Measurements from ENCODE around the gene HSF4. TPM values are rescaled to one million over a fixed set of nuclear protein-coding genes. Genes with fewer than 3 reads are reported as not detected.

The HSF4 gene
- total RNA-seq, 1 experiment from 2014 or later = 57.1 TPM

GRCh38 chr16:67151431-67152097 is 13.0 kb upstream of the HSF4 start:
- no peak for DNase-seq
- CTCF ChIA-PET = interaction anchor here (0.6 to 1.1 kb wide), 4 partner anchors 9 to 38 kb away, joined by 3 to 4 read pairs (median 3); partner anchors contain the start of gene NOL3
- H3K36me3 Mint-ChIP-seq (ENCODE audit: insufficient read depth, unreplicated experiment) = peaks cover 37% of the 10 kb centered on the region
- H3K27me3 Mint-ChIP-seq (ENCODE audit: unreplicated experiment) = no peaks in the 10 kb centered on the region
- H3K4me3 Mint-ChIP-seq (ENCODE audit: low read depth, unreplicated experiment) = peak overlapping the region; percentile 71
- no peaks in the 10 kb centered on the region for H3K9me3 Mint-ChIP-seq (ENCODE audit: low read depth, unreplicated experiment)
- TF ChIP-seq, protein P1, sequence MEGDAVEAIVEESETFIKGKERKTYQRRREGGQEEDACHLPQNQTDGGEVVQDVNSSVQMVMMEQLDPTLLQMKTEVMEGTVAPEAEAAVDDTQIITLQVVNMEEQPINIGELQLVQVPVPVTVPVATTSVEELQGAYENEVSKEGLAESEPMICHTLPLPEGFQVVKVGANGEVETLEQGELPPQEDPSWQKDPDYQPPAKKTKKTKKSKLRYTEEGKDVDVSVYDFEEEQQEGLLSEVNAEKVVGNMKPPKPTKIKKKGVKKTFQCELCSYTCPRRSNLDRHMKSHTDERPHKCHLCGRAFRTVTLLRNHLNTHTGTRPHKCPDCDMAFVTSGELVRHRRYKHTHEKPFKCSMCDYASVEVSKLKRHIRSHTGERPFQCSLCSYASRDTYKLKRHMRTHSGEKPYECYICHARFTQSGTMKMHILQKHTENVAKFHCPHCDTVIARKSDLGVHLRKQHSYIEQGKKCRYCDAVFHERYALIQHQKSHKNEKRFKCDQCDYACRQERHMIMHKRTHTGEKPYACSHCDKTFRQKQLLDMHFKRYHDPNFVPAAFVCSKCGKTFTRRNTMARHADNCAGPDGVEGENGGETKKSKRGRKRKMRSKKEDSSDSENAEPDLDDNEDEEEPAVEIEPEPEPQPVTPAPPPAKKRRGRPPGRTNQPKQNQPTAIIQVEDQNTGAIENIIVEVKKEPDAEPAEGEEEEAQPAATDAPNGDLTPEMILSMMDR (IDR thresholded peaks at IDR 0.05; ENCODE audit: unreplicated experiment) = no peak
- BruUV-seq (replicated peaks) = no TSS peak
- H3K27ac Mint-ChIP-seq (ENCODE audit: unreplicated experiment) = no peak overlapping the region
- peaks cover 10% of the 10 kb centered on the region for H3K4me1 Mint-ChIP-seq (ENCODE audit: low read depth, unreplicated experiment)
- intact Hi-C loops (cut with micrococcal nuclease; ENCODE audit: unreplicated experiment) = loop anchor here (5.0 to 10.0 kb wide), 2 partner anchors 137 to 174 kb away; no protein-coding TSS in a partner anchor

DNA sequence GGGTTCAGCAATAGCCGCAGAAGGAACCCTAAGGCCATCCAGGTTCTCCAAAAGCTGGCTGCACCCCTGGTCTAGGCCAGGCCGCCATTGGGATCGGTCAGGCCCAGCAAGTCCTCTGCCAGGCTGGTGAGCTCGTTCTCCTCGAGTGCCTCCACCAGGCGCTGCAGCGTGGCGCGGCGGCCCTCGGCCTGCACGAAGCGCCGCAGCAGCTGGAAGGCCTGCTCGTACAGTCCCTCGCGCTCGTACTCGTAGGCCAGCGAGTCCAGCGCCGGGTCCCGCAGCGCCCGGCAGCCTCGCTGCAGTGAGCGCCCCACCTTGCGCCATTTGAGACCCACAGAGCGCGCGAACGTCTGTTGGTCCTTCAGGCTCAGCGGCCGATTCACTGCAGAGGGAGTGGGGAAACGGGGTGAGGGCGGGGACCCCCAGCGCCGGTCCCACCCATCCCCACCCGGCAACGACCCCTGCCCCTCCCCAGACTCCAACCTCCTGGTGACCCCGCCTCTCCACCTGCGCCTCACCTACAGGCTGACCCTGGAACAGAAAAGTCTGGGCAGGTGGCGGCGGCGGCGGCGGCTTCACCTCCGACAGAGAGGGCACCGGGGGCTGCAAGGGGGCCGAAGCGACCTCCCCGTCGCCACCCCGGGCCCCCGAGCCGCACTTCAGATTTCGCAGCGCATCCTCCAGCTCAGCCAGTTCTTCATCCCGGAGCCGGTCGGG is 9.8 kb upstream of the HSF4 start:
- no TSS peak for BruUV-seq (replicated peaks)
- H3K4me3 Mint-ChIP-seq (ENCODE audit: low read depth, unreplicated experiment) = peak overlapping the region; percentile 21
- CTCF ChIA-PET = interaction anchor here (0.6 to 1.3 kb wide), 4 partner anchors 43 to 201 kb away, joined by 3 to 6 read pairs (median 4); no protein-coding TSS in a partner anchor
- no peak for DNase-seq
- H3K9me3 Mint-ChIP-seq (ENCODE audit: low read depth, unreplicated experiment) = no peaks in the 10 kb centered on the region
- peaks cover 29% of the 10 kb centered on the region for H3K4me1 Mint-ChIP-seq (ENCODE audit: low read depth, unreplicated experiment)
- no peaks in the 10 kb centered on the region for H3K27me3 Mint-ChIP-seq (ENCODE audit: unreplicated experiment)
- intact Hi-C loops (cut with micrococcal nuclease; ENCODE audit: unreplicated experiment) = loop anchor here (5.0 to 10.0 kb wide), 2 partner anchors 140 to 177 kb away; no protein-coding TSS in a partner anchor
- TF ChIP-seq, protein P1 (IDR thresholded peaks at IDR 0.05; ENCODE audit: unreplicated experiment) = no peak
- H3K27ac Mint-ChIP-seq (ENCODE audit: unreplicated experiment) = no peak overlapping the region
- peaks cover 51% of the 10 kb centered on the region for H3K36me3 Mint-ChIP-seq (ENCODE audit: insufficient read depth, unreplicated experiment)

DNA sequence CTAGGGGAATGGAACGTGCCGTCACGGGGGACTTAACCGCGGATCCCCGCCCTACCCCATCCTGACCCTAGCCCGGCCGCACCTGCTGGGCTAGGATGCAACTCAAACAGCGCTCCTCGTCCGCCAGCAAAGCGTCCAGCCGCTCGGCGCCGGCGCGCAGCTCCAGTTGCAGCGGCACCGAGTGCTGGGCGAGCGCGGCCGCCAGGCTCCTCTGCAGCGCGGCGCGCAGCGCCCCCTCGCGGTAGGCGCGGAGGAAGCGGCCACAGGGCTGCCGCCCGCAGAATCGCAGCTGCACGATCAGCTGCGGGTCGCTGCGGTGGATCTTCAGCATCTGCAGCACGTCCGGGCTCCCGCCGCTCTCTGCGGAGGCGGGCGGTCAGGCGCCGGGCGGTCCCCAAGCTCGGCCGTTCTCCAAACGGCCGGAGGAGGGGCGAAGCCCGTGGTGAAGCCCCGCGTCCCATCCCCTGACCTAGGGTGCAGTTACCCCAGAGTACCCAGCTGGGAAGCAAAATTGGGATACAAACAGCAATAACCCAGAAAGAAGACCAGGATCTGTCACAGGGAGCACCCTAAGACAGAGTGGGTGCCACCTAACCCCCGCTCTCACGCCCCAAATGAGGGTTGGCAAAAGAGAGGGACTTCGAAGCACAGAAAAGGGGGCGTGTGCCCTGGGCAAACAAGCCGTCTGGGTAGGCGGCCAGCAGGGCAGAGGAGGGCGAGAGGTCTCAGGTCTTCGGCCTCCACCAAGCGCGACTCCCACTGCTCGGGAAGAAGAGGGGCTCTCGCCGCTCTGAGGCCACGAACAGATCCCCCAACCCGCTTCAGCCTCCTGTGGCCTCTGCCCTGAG is 9.0 kb upstream of the HSF4 start:
- Mint-ChIP-seq H3K27me3 (ENCODE audit: unreplicated experiment) (no peaks in the 10 kb centered on the region), H3K9me3 (ENCODE audit: low read depth, unreplicated experiment) (no peaks in the 10 kb centered on the region), H3K36me3 (ENCODE audit: insufficient read depth, unreplicated experiment) (peaks cover 56% of the 10 kb centered on the region), H3K4me1 (ENCODE audit: low read depth, unreplicated experiment) (peaks cover 29% of the 10 kb centered on the region), H3K4me3 (ENCODE audit: low read depth, unreplicated experiment) (peak overlapping the region; percentile 21), H3K27ac (ENCODE audit: unreplicated experiment) (no peak overlapping the region)
- peak; percentile 79 for DNase-seq
- CTCF ChIA-PET = interaction anchor here (0.6 to 1.3 kb wide), 5 partner anchors 43 to 201 kb away, joined by 3 to 6 read pairs (median 4); no protein-coding TSS in a partner anchor
- TF ChIP-seq, protein P1 (IDR thresholded peaks at IDR 0.05; ENCODE audit: unreplicated experiment) = peak; percentile 86
- BruUV-seq (replicated peaks) = no TSS peak
- intact Hi-C loops (cut with micrococcal nuclease; ENCODE audit: unreplicated experiment) = loop anchor here (10.0 kb wide), 1 partner anchor 141 kb away; no protein-coding TSS in a partner anchor

Measured in Calu3 (cell line).